PC-3 (cell line): ENCODE results near the gene IL23R.

Experiments used
- CTCF ChIP-seq: fragments of 300-600 bp; sonication (generic); conservative IDR thresholded peaks from 2 replicates; pipeline ENCODE4 v1.5.1; 2017; ENCODE audit warnings: antibody characterized with exemption, low read depth, mild to moderate bottlenecking, low read length
- EZH2 ChIP-seq: fragments of 300-600 bp; sonication (generic); IDR thresholded peaks from one replicate; pipeline ENCODE4 v1.6.1; 2017; ENCODE audit warnings: antibody characterized with exemption, mild to moderate bottlenecking, low read length; ENCODE audit not compliant: unreplicated experiment

- TF ChIP-seq CTCF (no peak), EZH2 (no peak)
Observed at GRCh38 chr1:67290236-67290635, 124.0 kb downstream of the IL23R start.
